Measurements from ENCODE around the gene ARHGEF19. TPM values are rescaled to one million over a fixed set of nuclear protein-coding genes. Genes with fewer than 3 reads are reported as not detected.

Gene ARHGEF19
- total RNA-seq, 4 donors from 2014 or later, result 33.0 to 83.8 (median 45.7) TPM

DNA sequence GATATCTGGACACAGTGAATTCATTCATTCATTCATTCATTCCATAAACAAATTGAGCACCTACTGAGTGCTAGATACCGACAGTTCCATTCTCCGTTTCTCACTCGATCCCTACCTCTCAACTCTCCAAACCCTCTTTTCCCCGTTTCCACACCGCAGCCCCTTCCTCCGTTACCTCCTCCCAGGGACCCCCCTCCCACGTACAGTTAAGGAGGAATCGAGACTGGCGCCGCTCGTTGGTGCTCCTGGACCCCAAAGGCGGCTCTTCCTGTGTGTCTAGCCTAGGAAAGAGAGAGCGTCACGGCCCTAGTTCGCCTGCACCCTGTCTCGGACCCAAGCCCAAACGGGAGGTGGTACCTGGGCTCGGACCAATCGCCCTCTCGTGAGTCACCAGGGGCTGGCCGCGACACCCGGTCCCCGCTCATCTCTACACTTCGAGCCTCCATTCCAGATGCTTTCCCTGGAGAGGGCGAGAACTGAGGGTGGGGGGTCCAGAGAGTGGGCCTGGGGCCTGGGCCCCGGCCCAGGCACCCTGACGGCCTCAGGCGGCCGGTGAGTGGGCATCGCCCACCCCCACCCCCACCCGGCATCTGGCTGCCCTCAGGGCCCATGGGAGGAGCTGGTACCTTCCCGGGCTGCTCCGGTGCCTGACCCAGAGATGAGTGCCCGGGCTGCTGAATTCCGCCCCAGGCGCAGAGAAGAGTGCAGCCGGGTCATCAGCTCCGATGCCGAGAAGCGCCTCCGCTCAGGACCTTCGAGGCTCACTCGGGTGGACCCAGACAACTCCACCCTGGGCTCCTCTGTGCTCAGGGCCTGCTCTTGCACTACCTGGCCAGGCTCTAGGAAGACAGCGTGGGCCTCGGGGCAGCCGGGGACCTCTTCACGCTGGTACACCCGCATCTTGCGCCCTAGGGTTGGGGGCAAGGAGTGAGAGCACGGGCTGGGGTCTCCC lies 4.9 kb downstream of the ARHGEF19 start:
- peak overlapping the region; percentile 58 for H3K4me3 ChIP-seq
- no peaks in the 10 kb centered on the region for H3K9me3 ChIP-seq
- peak overlapping the region; percentile 95 for H3K27ac ChIP-seq
- H3K27me3 ChIP-seq, result no peaks in the 10 kb centered on the region
- 16% methylated on average over 22 of the region's 51 CpGs for WGBS
- no peak for TF ChIP-seq EP300 (IDR thresholded peaks at IDR 0.05)
- TF ChIP-seq POLR2A (IDR thresholded peaks at IDR 0.05), result no peak
- TF ChIP-seq POLR2AphosphoS5 (IDR thresholded peaks at IDR 0.05), result no peak
- no peak for TF ChIP-seq CTCF (IDR thresholded peaks at IDR 0.05)
- no peak for DNase-seq (ENCODE audit: low spot score in 2 of 2)
- peaks cover 56% of the 10 kb centered on the region for H3K4me1 ChIP-seq
- H3K36me3 ChIP-seq, result peaks cover 22% of the 10 kb centered on the region

GRCh38 chr1:16206547-16207317 lies 5.7 kb downstream of the ARHGEF19 start:
- Histone ChIP-seq H3K36me3 (peaks cover 29% of the 10 kb centered on the region), H3K27ac (peak overlapping the region; percentile 95), H3K4me1 (peaks cover 51% of the 10 kb centered on the region), H3K4me3 (peak overlapping the region; percentile 58), H3K27me3 (no peaks in the 10 kb centered on the region), H3K9me3 (no peaks in the 10 kb centered on the region)
- WGBS, result under 1% methylated on average over 36 of the region's 87 CpGs
- peak; percentile 99 for DNase-seq (ENCODE audit: low spot score in 2 of 2)
- TF ChIP-seq POLR2A (IDR thresholded peaks at IDR 0.05) (peak in 1 of 2 donors; percentile 23), EP300 (IDR thresholded peaks at IDR 0.05) (no peak)

- DNase-seq (ENCODE audit: low spot score in 2 of 2), result no peak
- TF ChIP-seq EP300 (IDR thresholded peaks at IDR 0.05) (no peak), POLR2A (IDR thresholded peaks at IDR 0.05) (no peak)
- peak overlapping the region; percentile 58 for H3K4me3 ChIP-seq
- no peaks in the 10 kb centered on the region for H3K27me3 ChIP-seq
- peak overlapping the region; percentile 95 for H3K27ac ChIP-seq
- peaks cover 32% of the 10 kb centered on the region for H3K36me3 ChIP-seq
- no peaks in the 10 kb centered on the region for H3K9me3 ChIP-seq
- H3K4me1 ChIP-seq, result peaks cover 45% of the 10 kb centered on the region
- 24% methylated on average over 14 of the region's 38 CpGs for WGBS
Observed at GRCh38 chr1:16205891-16206546, 6.4 kb downstream of the ARHGEF19 start.

DNA sequence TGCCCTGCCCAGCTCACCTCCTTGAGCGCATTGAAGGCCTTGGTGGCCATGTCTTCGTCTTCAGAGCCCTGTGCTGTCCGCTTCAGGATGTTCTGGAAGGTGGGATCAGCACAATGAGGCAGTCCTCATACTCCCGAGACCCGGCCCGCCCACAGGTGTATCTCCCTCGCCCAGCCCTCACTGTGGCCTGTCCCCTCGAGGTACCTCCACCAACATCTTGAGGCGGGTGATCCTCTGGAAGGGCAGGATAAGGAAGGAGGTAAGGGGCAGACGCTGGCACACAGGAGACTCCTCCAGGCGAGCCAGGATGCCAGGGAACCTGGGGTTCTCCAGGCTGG lies 7.1 kb downstream of the ARHGEF19 start:
- peak overlapping the region; percentile 95 for H3K27ac ChIP-seq
- H3K36me3 ChIP-seq, result peaks cover 36% of the 10 kb centered on the region
- peaks cover 40% of the 10 kb centered on the region for H3K4me1 ChIP-seq
- TF ChIP-seq EP300 (IDR thresholded peaks at IDR 0.05), result no peak
- no peak for TF ChIP-seq POLR2AphosphoS5 (IDR thresholded peaks at IDR 0.05)
- no peak for TF ChIP-seq POLR2A (IDR thresholded peaks at IDR 0.05)
- TF ChIP-seq CTCF (IDR thresholded peaks at IDR 0.05), result no peak
- no peak for DNase-seq (ENCODE audit: low spot score in 2 of 2)
- no peaks in the 10 kb centered on the region for H3K9me3 ChIP-seq
- no peaks in the 10 kb centered on the region for H3K27me3 ChIP-seq
- 96% methylated on average over 10 of the region's 11 CpGs for WGBS
- H3K4me3 ChIP-seq, result no peak overlapping the region

DNA sequence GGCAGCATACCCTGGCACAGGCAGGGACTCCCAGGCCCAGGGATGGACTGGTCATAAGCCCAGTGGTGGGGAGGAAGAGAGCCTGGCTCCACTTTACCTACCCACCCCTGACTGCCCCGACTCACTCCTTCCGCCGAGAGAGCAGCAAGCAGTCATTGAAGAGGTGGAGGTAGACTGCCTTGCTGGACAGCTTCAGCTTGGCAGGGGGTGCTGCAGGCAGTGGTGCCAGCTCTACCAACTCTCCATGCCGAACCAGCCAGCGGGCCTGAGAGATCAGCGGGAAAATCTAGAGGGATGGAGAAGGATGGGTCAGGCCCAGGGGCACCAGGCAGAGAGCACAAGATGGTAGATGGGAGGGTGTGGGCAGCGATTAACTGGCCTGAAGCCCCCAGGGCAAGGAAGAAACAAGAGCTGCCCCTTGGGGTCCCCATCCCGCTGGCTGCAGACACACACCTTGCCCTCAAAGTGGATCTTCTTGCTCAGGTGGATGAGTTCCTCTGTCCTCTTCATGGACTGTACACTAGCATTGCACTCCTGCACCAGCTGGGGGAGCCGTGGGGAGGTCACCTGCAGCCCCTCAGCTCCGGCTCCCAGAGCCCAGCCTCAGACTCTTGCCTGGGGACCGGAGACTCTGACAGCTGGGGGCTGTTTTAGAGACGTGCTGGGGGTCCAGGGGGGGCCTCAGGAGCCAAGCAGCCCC lies 7.7 kb downstream of the ARHGEF19 start:
- DNase-seq (ENCODE audit: low spot score in 2 of 2), result no peak
- 88% methylated on average over 8 of the region's 12 CpGs for whole genome bisulfite sequencing
- Histone ChIP-seq H3K4me1 (peaks cover 37% of the 10 kb centered on the region), H3K36me3 (peaks cover 36% of the 10 kb centered on the region), H3K27ac (no peak overlapping the region), H3K9me3 (no peaks in the 10 kb centered on the region), H3K27me3 (no peaks in the 10 kb centered on the region), H3K4me3 (no peak overlapping the region)
- TF ChIP-seq CTCF (IDR thresholded peaks at IDR 0.05) (peak in 1 of 2 donors; percentile 10), POLR2AphosphoS5 (IDR thresholded peaks at IDR 0.05) (no peak)
